ENCODE data around the gene FAF1.
"Not testable (repeated sequence)": the region's sequence is repeated elsewhere in the genome, so short reads cannot be mapped to it uniquely, and the experiment has no call there.

The FAF1 gene

GRCh38 chr1:50609508-50609907 lies 350.6 kb downstream of the FAF1 start:
- no peak for DNase-seq

GRCh38 chr1:50605186-50605875 lies 354.7 kb downstream of the FAF1 start:
- no peak for DNase-seq

- no peak for DNase-seq
Measured at GRCh38 chr1:50604580-50604979, 355.5 kb downstream of the FAF1 start.

- no peak for DNase-seq
Measured at GRCh38 chr1:50603274-50604271, 356.5 kb downstream of the FAF1 start.

GRCh38 chr1:50599546-50599945 lies 360.5 kb downstream of the FAF1 start:
- DNase-seq: no peak

GRCh38 chr1:50595874-50596273 lies 364.2 kb downstream of the FAF1 start:
- DNase-seq: no peak

- no peak for DNase-seq
Measured at GRCh38 chr1:50593515-50593914, 366.6 kb downstream of the FAF1 start.

GRCh38 chr1:50591598-50591997 lies 368.5 kb downstream of the FAF1 start:
- no peak for DNase-seq

- DNase-seq: no peak
Measured at GRCh38 chr1:50582346-50582745, 377.7 kb downstream of the FAF1 start.

GRCh38 chr1:50570066-50570468 lies 390.0 kb downstream of the FAF1 start:
- no peak for DNase-seq

GRCh38 chr1:50568782-50569181 lies 391.3 kb downstream of the FAF1 start:
- no peak for DNase-seq

GRCh38 chr1:50566405-50566804 lies 393.7 kb downstream of the FAF1 start:
- no peak for DNase-seq

GRCh38 chr1:50564417-50564816 lies 395.6 kb downstream of the FAF1 start:
- no peak for DNase-seq

GRCh38 chr1:50562106-50562505 lies 398.0 kb downstream of the FAF1 start:
- DNase-seq: no peak

- no peak for DNase-seq
Measured at GRCh38 chr1:50559421-50559820, 400.6 kb downstream of the FAF1 start.

GRCh38 chr1:50553921-50554320 lies 406.1 kb downstream of the FAF1 start:
- DNase-seq: no peak

- DNase-seq: no peak
Measured at GRCh38 chr1:50548243-50548642, 411.8 kb downstream of the FAF1 start.

GRCh38 chr1:50542362-50542761 lies 417.7 kb downstream of the FAF1 start:
- DNase-seq: no peak

GRCh38 chr1:50538476-50538875 lies 421.6 kb downstream of the FAF1 start:
- DNase-seq: no peak

GRCh38 chr1:50531601-50532000 lies 428.5 kb downstream of the FAF1 start:
- DNase-seq: no peak

- no peak for DNase-seq
Measured at GRCh38 chr1:50531027-50531426, 429.0 kb downstream of the FAF1 start.

GRCh38 chr1:50529510-50529909 lies 430.6 kb downstream of the FAF1 start:
- DNase-seq: no peak

GRCh38 chr1:50527987-50528320 lies 432.1 kb downstream of the FAF1 start:
- not testable (repeated sequence) for DNase-seq

All from activated CD4-positive, alpha-beta T cell treated with anti-CD3 and anti-CD28 coated beads, Interleukin-2, amount 50 U/mL, for 4 hours (primary cell).